ENCODE results near the gene CYBC1.

Gene CYBC1

GRCh38 chr17:82394278-82394677 lies 56.3 kb downstream of the CYBC1 start:
- WGBS, 2 experiments (ENCODE audit: insufficient coverage in 2 of 2) = 96 to 98% methylated on average over 9 to 10 of the region's 12 CpGs
- Histone ChIP-seq H3K9me3 (ENCODE audit: control insufficient read depth, low read length) (no peaks in the 10 kb centered on the region), H3K27ac (ENCODE audit: low read depth, low read length, severe bottlenecking) (no peak overlapping the region), H3K36me3 (ENCODE audit: control insufficient read depth, insufficient read depth, low read length) (peaks cover 2% of the 10 kb centered on the region), H3K4me1 (ENCODE audit: control insufficient read depth, insufficient read depth, low read length, poor library complexity, severe bottlenecking) (no peaks in the 10 kb centered on the region), H3K4me3 (ENCODE audit: extremely low read depth, insufficient read depth, low read length, poor library complexity, severe bottlenecking) (no peak overlapping the region)

GRCh38 chr17:82392941-82393340 lies 57.6 kb downstream of the CYBC1 start:
- 90 to 95% methylated on average over 15 of the region's 15 CpGs for WGBS, 2 experiments (ENCODE audit: insufficient coverage in 2 of 2)
- Histone ChIP-seq H3K4me1 (ENCODE audit: control insufficient read depth, insufficient read depth, low read length, poor library complexity, severe bottlenecking) (no peaks in the 10 kb centered on the region), H3K9me3 (ENCODE audit: control insufficient read depth, low read length) (no peaks in the 10 kb centered on the region), H3K27ac (ENCODE audit: low read depth, low read length, severe bottlenecking) (no peak overlapping the region), H3K36me3 (ENCODE audit: control insufficient read depth, insufficient read depth, low read length) (peaks cover 2% of the 10 kb centered on the region), H3K4me3 (ENCODE audit: extremely low read depth, insufficient read depth, low read length, poor library complexity, severe bottlenecking) (no peak overlapping the region)
